ENCODE results near the gene ENPP7.

ENPP7 gene

GRCh38 chr17:79720705-79721292, 9.9 kb upstream of the ENPP7 start:
- CTCF ChIA-PET: interaction anchor here (0.5 to 0.8 kb wide), 2 partner anchors 12 to 108 kb away, joined by 3 read pairs; no protein-coding TSS in a partner anchor
- TF ChIP-seq SP1 (IDR thresholded peaks at IDR 0.05) (no peak), ZNF384 (IDR thresholded peaks at IDR 0.05) (no peak), PKNOX1 (IDR thresholded peaks at IDR 0.05) (no peak), ELF4 (IDR thresholded peaks at IDR 0.05) (no peak)
- peak; percentile 35 for DNase-seq (ENCODE audit: extremely low spot score)
- POLR2A ChIA-PET: no interaction called here

GRCh38 chr17:79721993-79722671, 8.6 kb upstream of the ENPP7 start:
- ChIA-PET POLR2A (no interaction called here), CTCF (interaction anchor here (1.0 to 1.5 kb wide), 4 partner anchors 13 to 111 kb away, joined by 3 to 7 read pairs (median 3); no protein-coding TSS in a partner anchor)
- peak; percentile 70 for DNase-seq (ENCODE audit: extremely low spot score)
- TF ChIP-seq NFRKB (IDR thresholded peaks at IDR 0.05): no peak
- TF ChIP-seq FOXM1 (IDR thresholded peaks at IDR 0.05; ENCODE audit: borderline replicate concordance): no peak
- TF ChIP-seq LEF1 (IDR thresholded peaks at IDR 0.05; ENCODE audit: borderline replicate concordance): no peak
- TF ChIP-seq ZNF384 (IDR thresholded peaks at IDR 0.05): no peak
- no peak for TF ChIP-seq ELF4 (IDR thresholded peaks at IDR 0.05)
- TF ChIP-seq CTBP1 (IDR thresholded peaks at IDR 0.05; ENCODE audit: borderline replicate concordance): no peak

GRCh38 chr17:79722787-79723186, 8.0 kb upstream of the ENPP7 start:
- no peak for TF ChIP-seq FOXM1 (IDR thresholded peaks at IDR 0.05; ENCODE audit: borderline replicate concordance)
- no peak for TF ChIP-seq ZNF384 (IDR thresholded peaks at IDR 0.05)
- no peak for TF ChIP-seq SP1 (IDR thresholded peaks at IDR 0.05)
- DNase-seq (ENCODE audit: extremely low spot score): no peak
- POLR2A ChIA-PET: no interaction called here
- CTCF ChIA-PET: interaction anchor here (1.0 to 1.5 kb wide), 4 partner anchors 14 to 111 kb away, joined by 3 to 7 read pairs (median 3); no protein-coding TSS in a partner anchor

GRCh38 chr17:79728169-79728907, 2.4 kb upstream of the ENPP7 start:
- peak; percentile 93 for DNase-seq (ENCODE audit: extremely low spot score)
- CTCF ChIA-PET: interaction anchor here (1.8 kb wide), 1 partner anchor 13 kb away, joined by 8 read pairs; no protein-coding TSS in a partner anchor
- no peak for TF ChIP-seq CTBP1 (IDR thresholded peaks at IDR 0.05; ENCODE audit: borderline replicate concordance)
- no peak for TF ChIP-seq SP1 (IDR thresholded peaks at IDR 0.05)
- TF ChIP-seq NFRKB (IDR thresholded peaks at IDR 0.05): no peak
- no peak for TF ChIP-seq ZNF384 (IDR thresholded peaks at IDR 0.05)
- TF ChIP-seq LEF1 (IDR thresholded peaks at IDR 0.05; ENCODE audit: borderline replicate concordance): no peak
- no peak for TF ChIP-seq HDGF (IDR thresholded peaks at IDR 0.05; ENCODE audit: borderline replicate concordance)
- no peak for TF ChIP-seq FOXK2 (IDR thresholded peaks at IDR 0.05)
- TF ChIP-seq FOXM1 (IDR thresholded peaks at IDR 0.05; ENCODE audit: borderline replicate concordance): no peak
- no peak for TF ChIP-seq ARNT (IDR thresholded peaks at IDR 0.05)
- TF ChIP-seq PKNOX1 (IDR thresholded peaks at IDR 0.05): no peak
- TF ChIP-seq SUZ12 (IDR thresholded peaks at IDR 0.05): no peak
- TF ChIP-seq FOXA1 (IDR thresholded peaks at IDR 0.05): no peak
- no peak for TF ChIP-seq L3MBTL2 (conservative IDR thresholded peaks at IDR 0.05)
- TF ChIP-seq TARDBP (IDR thresholded peaks at IDR 0.05): no peak
- no peak for TF ChIP-seq BHLHE40 (IDR thresholded peaks at IDR 0.05; ENCODE audit: borderline replicate concordance)
- no peak for TF ChIP-seq ELF4 (IDR thresholded peaks at IDR 0.05)
- POLR2A ChIA-PET: interaction anchor here (0.9 to 2.5 kb wide), 5 partner anchors 10 to 265 kb away, joined by 3 to 8 read pairs (median 6); no protein-coding TSS in a partner anchor

GRCh38 chr17:79728908-79729471, 1.8 kb upstream of the ENPP7 start:
- CTCF ChIA-PET: interaction anchor here (1.8 kb wide), 1 partner anchor 13 kb away, joined by 8 read pairs; no protein-coding TSS in a partner anchor
- no peak for DNase-seq (ENCODE audit: extremely low spot score)
- POLR2A ChIA-PET: interaction anchor here (0.7 to 2.5 kb wide), 6 partner anchors 9 to 265 kb away, joined by 3 to 8 read pairs (median 6); no protein-coding TSS in a partner anchor
- TF ChIP-seq CTBP1 (IDR thresholded peaks at IDR 0.05; ENCODE audit: borderline replicate concordance) (no peak), FOXM1 (IDR thresholded peaks at IDR 0.05; ENCODE audit: borderline replicate concordance) (no peak), TARDBP (IDR thresholded peaks at IDR 0.05) (no peak), PKNOX1 (IDR thresholded peaks at IDR 0.05) (no peak), FOXA1 (IDR thresholded peaks at IDR 0.05) (no peak), SP1 (IDR thresholded peaks at IDR 0.05) (no peak), FOXK2 (IDR thresholded peaks at IDR 0.05) (no peak), NFRKB (IDR thresholded peaks at IDR 0.05) (no peak), ARNT (IDR thresholded peaks at IDR 0.05) (no peak), ELF4 (IDR thresholded peaks at IDR 0.05) (no peak)

DNA sequence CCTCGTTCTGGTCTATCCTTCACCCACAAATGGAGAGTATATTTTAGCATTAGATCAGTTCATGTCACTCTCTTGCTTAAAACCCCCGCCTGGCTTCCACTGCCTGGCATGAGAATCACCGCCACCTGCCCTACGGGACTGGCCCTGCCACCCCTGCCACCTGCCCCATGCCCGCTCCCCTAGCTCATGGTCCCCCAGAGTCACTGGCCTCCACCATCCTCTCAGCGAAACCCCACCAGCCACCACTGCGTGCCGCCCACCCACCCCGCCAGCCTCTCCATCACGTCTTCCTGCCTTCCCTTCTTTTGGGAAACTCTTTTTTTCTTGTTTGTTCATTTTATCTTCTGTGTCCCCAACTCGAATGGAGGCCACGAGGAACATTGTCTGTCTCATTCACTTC, 982 bp upstream of the ENPP7 start:
- ChIA-PET CTCF (no interaction called here), POLR2A (interaction anchor here (0.7 kb wide), 1 partner anchor 263 kb away, joined by 3 read pairs; no protein-coding TSS in a partner anchor)
- DNase-seq (ENCODE audit: extremely low spot score): no peak
- TF ChIP-seq LEF1 (IDR thresholded peaks at IDR 0.05; ENCODE audit: borderline replicate concordance): no peak
- TF ChIP-seq PKNOX1 (IDR thresholded peaks at IDR 0.05): no peak
- TF ChIP-seq FOXK2 (IDR thresholded peaks at IDR 0.05): no peak
